ENCODE results near the gene MDM2.
A peak's percentile ranks its signal among the peaks of the same experiment; 100 is the strongest.

Gene MDM2

GRCh38 chr12:68772714-68773113 is 35.3 kb upstream of the MDM2 start:
- in situ Hi-C loops (cut with HindIII; ENCODE audit: low pct_unique_long_range_greater_than_20kb, low sequenced_read_pairs): no loop called here
- DNase-seq (ENCODE audit: low read depth in 1 of 2, low spot score in 1 of 2): no peak
- no peak for TF ChIP-seq JUND (IDR thresholded peaks at IDR 0.05; ENCODE audit: low read depth)

GRCh38 chr12:68773582-68773981 is 34.4 kb upstream of the MDM2 start:
- no peak for TF ChIP-seq JUND (IDR thresholded peaks at IDR 0.05; ENCODE audit: low read depth)
- in situ Hi-C loops (cut with HindIII; ENCODE audit: low pct_unique_long_range_greater_than_20kb, low sequenced_read_pairs): no loop called here
- DNase-seq (ENCODE audit: low read depth in 1 of 2, low spot score in 1 of 2): no peak

- in situ Hi-C loops (cut with HindIII; ENCODE audit: low pct_unique_long_range_greater_than_20kb, low sequenced_read_pairs): no loop called here
- no peak for DNase-seq (ENCODE audit: low read depth in 1 of 2, low spot score in 1 of 2)
- TF ChIP-seq JUND (IDR thresholded peaks at IDR 0.05; ENCODE audit: low read depth): no peak
Observed at GRCh38 chr12:68775121-68775630, 32.8 kb upstream of the MDM2 start.

- no peak for TF ChIP-seq JUND (IDR thresholded peaks at IDR 0.05; ENCODE audit: low read depth)
- DNase-seq (ENCODE audit: low read depth in 1 of 2, low spot score in 1 of 2): no peak
- in situ Hi-C loops (cut with HindIII; ENCODE audit: low pct_unique_long_range_greater_than_20kb, low sequenced_read_pairs): no loop called here
Observed at GRCh38 chr12:68776976-68777610, 30.9 kb upstream of the MDM2 start.

- no peak for DNase-seq (ENCODE audit: low read depth in 1 of 2, low spot score in 1 of 2)
- in situ Hi-C loops (cut with HindIII; ENCODE audit: low pct_unique_long_range_greater_than_20kb, low sequenced_read_pairs): no loop called here
- TF ChIP-seq JUND (IDR thresholded peaks at IDR 0.05; ENCODE audit: low read depth): no peak
Observed at GRCh38 chr12:68779280-68779679, 28.7 kb upstream of the MDM2 start.

GRCh38 chr12:68780731-68781130 is 27.2 kb upstream of the MDM2 start:
- in situ Hi-C loops (cut with HindIII; ENCODE audit: low pct_unique_long_range_greater_than_20kb, low sequenced_read_pairs): no loop called here
- TF ChIP-seq JUND (IDR thresholded peaks at IDR 0.05; ENCODE audit: low read depth): no peak
- DNase-seq (ENCODE audit: low read depth in 1 of 2, low spot score in 1 of 2): no peak

GRCh38 chr12:68781728-68782127 is 26.2 kb upstream of the MDM2 start:
- DNase-seq (ENCODE audit: low read depth in 1 of 2, low spot score in 1 of 2): no peak
- in situ Hi-C loops (cut with HindIII; ENCODE audit: low pct_unique_long_range_greater_than_20kb, low sequenced_read_pairs): no loop called here
- no peak for TF ChIP-seq JUND (IDR thresholded peaks at IDR 0.05; ENCODE audit: low read depth)

- TF ChIP-seq JUND (IDR thresholded peaks at IDR 0.05; ENCODE audit: low read depth): no peak
- in situ Hi-C loops (cut with HindIII; ENCODE audit: low pct_unique_long_range_greater_than_20kb, low sequenced_read_pairs): no loop called here
- no peak for DNase-seq (ENCODE audit: low read depth in 1 of 2, low spot score in 1 of 2)
Observed at GRCh38 chr12:68784015-68784414, 24.0 kb upstream of the MDM2 start.

GRCh38 chr12:68785358-68785757 is 22.6 kb upstream of the MDM2 start:
- in situ Hi-C loops (cut with HindIII; ENCODE audit: low pct_unique_long_range_greater_than_20kb, low sequenced_read_pairs): no loop called here
- DNase-seq (ENCODE audit: low read depth in 1 of 2, low spot score in 1 of 2): no peak

GRCh38 chr12:68785823-68786222 is 22.2 kb upstream of the MDM2 start:
- in situ Hi-C loops (cut with HindIII; ENCODE audit: low pct_unique_long_range_greater_than_20kb, low sequenced_read_pairs): no loop called here
- TF ChIP-seq JUND (IDR thresholded peaks at IDR 0.05; ENCODE audit: low read depth): no peak

More at GRCh38 chr12:68785358-68785757, 22.6 kb upstream of the MDM2 start:
- TF ChIP-seq JUND (IDR thresholded peaks at IDR 0.05; ENCODE audit: low read depth): no peak

GRCh38 chr12:68786929-68787328 is 21.0 kb upstream of the MDM2 start:
- no peak for TF ChIP-seq JUND (IDR thresholded peaks at IDR 0.05; ENCODE audit: low read depth)
- DNase-seq (ENCODE audit: low read depth in 1 of 2, low spot score in 1 of 2): peak; percentile 50 to 70
- in situ Hi-C loops (cut with HindIII; ENCODE audit: low pct_unique_long_range_greater_than_20kb, low sequenced_read_pairs): no loop called here

More at GRCh38 chr12:68785823-68786222, 22.2 kb upstream of the MDM2 start:
- DNase-seq (ENCODE audit: low read depth in 1 of 2, low spot score in 1 of 2): no peak

- in situ Hi-C loops (cut with HindIII; ENCODE audit: low pct_unique_long_range_greater_than_20kb, low sequenced_read_pairs): no loop called here
- DNase-seq (ENCODE audit: low read depth in 1 of 2, low spot score in 1 of 2): no peak
- TF ChIP-seq JUND (IDR thresholded peaks at IDR 0.05; ENCODE audit: low read depth): no peak
Observed at GRCh38 chr12:68788554-68789143, 19.3 kb upstream of the MDM2 start.

- in situ Hi-C loops (cut with HindIII; ENCODE audit: low pct_unique_long_range_greater_than_20kb, low sequenced_read_pairs): no loop called here
- DNase-seq (ENCODE audit: low read depth in 1 of 2, low spot score in 1 of 2): no peak
- no peak for TF ChIP-seq JUND (IDR thresholded peaks at IDR 0.05; ENCODE audit: low read depth)
Observed at GRCh38 chr12:68789144-68789878, 18.7 kb upstream of the MDM2 start.
